GM20000 (cell line): Measurements from ENCODE around the gene TFAP2E.

Source experiments
- DNase-seq: peaks from one replicate; pipeline ENCODE4 v3.0.0; 2012; ENCODE audit warnings: low spot score
- CTCF ChIP-seq: IDR thresholded peaks from 2 replicates; pipeline ENCODE4 v1.5.1; 2012; ENCODE audit warnings: mild to moderate bottlenecking, control low read depth; ENCODE audit errors: extremely low read depth, missing control alignments

Gene TFAP2E

GRCh38 chr1:35605071-35605866 is 32.2 kb downstream of the TFAP2E start:
- DNase-seq, result no peak
- no peak for TF ChIP-seq CTCF

- TF ChIP-seq CTCF, result no peak
- no peak for DNase-seq
Measured at GRCh38 chr1:35605867-35606182, 32.7 kb downstream of the TFAP2E start.

GRCh38 chr1:35611655-35612054 is 38.5 kb downstream of the TFAP2E start:
- no peak for DNase-seq
- no peak for TF ChIP-seq CTCF

- TF ChIP-seq CTCF, result no peak
- no peak for DNase-seq
Measured at GRCh38 chr1:35615440-35615839, 42.3 kb downstream of the TFAP2E start.

GRCh38 chr1:35619237-35620121 is 46.4 kb downstream of the TFAP2E start:
- DNase-seq, result no peak
- TF ChIP-seq CTCF, result no peak

GRCh38 chr1:35622510-35623178 is 49.5 kb downstream of the TFAP2E start:
- DNase-seq, result no peak
- no peak for TF ChIP-seq CTCF

- DNase-seq, result no peak
- no peak for TF ChIP-seq CTCF
Measured at GRCh38 chr1:35623832-35624231, 50.7 kb downstream of the TFAP2E start.
